Activated CD8-positive, alpha-beta T cell treated with anti-CD3 and anti-CD28 coated beads for 36 hours (primary cell): Measurements from ENCODE around the gene GBP6. TPM values are rescaled to one million over a fixed set of nuclear protein-coding genes. Genes with fewer than 3 reads are reported as not detected.

Experiments
- ATAC-seq: fragments of 200-7000 bp; cut with Tn5 transposase; one replicate; pipeline ENCODE4 v1.10.0; 2021; ENCODE audit warnings: mild to moderate bottlenecking, moderate library complexity
- CTCF ChIA-PET: fragments of 350-600 bp; sonication (Branson Sonifier 250); formaldehyde crosslinking; loops from one replicate; lab custom pipeline; 2021; ENCODE audit warnings: antibody characterized with exemption; lab: Charles Lee
- POLR2A ChIA-PET: fragments of 350-600 bp; sonication (Branson Sonifier 250); formaldehyde crosslinking; loops from one replicate; lab custom pipeline; 2021; ENCODE audit warnings: antibody characterized with exemption; lab: Charles Lee
- DNase-seq: peaks from one replicate; pipeline ENCODE4 v3.0.0-alpha.2; 2020
- H3K27ac Mint-ChIP-seq: one replicate; pipeline ENCODE4 v1.8.0; 2021; ENCODE audit warnings: mild to moderate bottlenecking, mixed read lengths
- H3K27me3 Mint-ChIP-seq: one replicate; pipeline ENCODE4 v1.8.0; 2021; ENCODE audit warnings: mixed read lengths
- H3K36me3 Mint-ChIP-seq: one replicate; pipeline ENCODE4 v1.8.0; 2021; ENCODE audit warnings: low read depth, mixed read lengths
- H3K4me1 Mint-ChIP-seq: one replicate; pipeline ENCODE4 v1.8.0; 2021; ENCODE audit warnings: low read depth, mixed read lengths
- H3K4me3 Mint-ChIP-seq: one replicate; pipeline ENCODE4 v1.8.0; 2021; ENCODE audit warnings: mild to moderate bottlenecking, moderate library complexity, mixed read lengths
- H3K9me3 Mint-ChIP-seq: one replicate; pipeline ENCODE4 v1.8.0; 2021; ENCODE audit warnings: mixed read lengths
- CTCF ChIP-seq: fragments of 200-600 bp; IDR thresholded peaks from one replicate; pipeline ENCODE4 v1.8.0; 2022; ENCODE audit warnings: antibody characterized with exemption, mild to moderate bottlenecking
- intact Hi-C: fragments of 100-400 bp; cut with micrococcal nuclease; formaldehyde crosslinking; loops from one replicate; pipeline ENCODE4 v1.10.0; 2022
- total RNA-seq, 2 experiments: library from RNA; stranded (reverse); gene quantifications; one replicate each; pipeline ENCODE4 v1.2.3, GENCODE V29; 2021

The GBP6 gene
- total RNA-seq, 2 experiments from 2014 or later = 0.49 to 0.61 TPM

- peak overlapping the region; percentile 65 for H3K4me3 Mint-ChIP-seq
- peak; percentile 40 for ATAC-seq
These were observed 7.0 kb upstream of the GBP6 start for GRCh38 chr1:89356658-89357400.

GRCh38 chr1:89358287-89358893 lies 5.5 kb upstream of the GBP6 start:
- Mint-ChIP-seq H3K4me1 (peaks cover 45% of the 10 kb centered on the region), H3K4me3 (peak overlapping the region; percentile 65), H3K27me3 (no peaks in the 10 kb centered on the region), H3K27ac (peak overlapping the region; percentile 94), H3K36me3 (no peaks in the 10 kb centered on the region), H3K9me3 (no peaks in the 10 kb centered on the region)
- DNase-seq (peak; percentile 93), ATAC-seq (peak; percentile 81)
- ChIA-PET CTCF (interaction anchor here (0.6 to 6.4 kb wide), 76 partner anchors 9 to 470 kb away, joined by 3 to 102 read pairs (median 4); partner anchors contain the start of genes GBP1, GBP2, GBP4 and GBP5), POLR2A (interaction anchor here (1.0 to 1.9 kb wide), 12 partner anchors 14 to 238 kb away, joined by 3 to 15 read pairs (median 4); partner anchors contain the start of genes GBP4 and GBP5)
- intact Hi-C loops = loop anchor here (2.0 to 5.0 kb wide), 3 partner anchors 86 to 271 kb away; partner anchors contain the start of genes GBP4 and GBP5
- peak; percentile 92 for TF ChIP-seq CTCF

More at GRCh38 chr1:89356658-89357400, 7.0 kb upstream of the GBP6 start:
- intact Hi-C loops = loop anchor here (2.0 to 5.0 kb wide), 3 partner anchors 85 to 358 kb away; partner anchors contain the start of gene GBP5
- H3K9me3 Mint-ChIP-seq = peaks cover 2% of the 10 kb centered on the region
- CTCF ChIA-PET = interaction anchor here (0.7 to 6.4 kb wide), 16 partner anchors 10 to 386 kb away, joined by 3 to 102 read pairs (median 4); partner anchors contain the start of genes GBP1 and GBP5
- no peaks in the 10 kb centered on the region for H3K27me3 Mint-ChIP-seq
- H3K4me1 Mint-ChIP-seq = peaks cover 42% of the 10 kb centered on the region
- TF ChIP-seq CTCF = no peak
- POLR2A ChIA-PET = interaction anchor here (0.8 to 2.4 kb wide), 7 partner anchors 43 to 230 kb away, joined by 3 to 16 read pairs (median 6); partner anchors contain the start of genes GBP4 and GBP5
- no peaks in the 10 kb centered on the region for H3K36me3 Mint-ChIP-seq
- H3K27ac Mint-ChIP-seq = peak overlapping the region; percentile 86
- DNase-seq = no peak

- no peaks in the 10 kb centered on the region for H3K9me3 Mint-ChIP-seq
- no peak overlapping the region for H3K27ac Mint-ChIP-seq
- H3K4me1 Mint-ChIP-seq = peaks cover 42% of the 10 kb centered on the region
- ChIA-PET POLR2A (no interaction called here), CTCF (interaction anchor here (1.0 to 6.4 kb wide), 4 partner anchors 90 to 376 kb away, joined by 3 to 102 read pairs (median 4); partner anchors contain the start of genes GBP4 and GBP5)
- no peak for TF ChIP-seq CTCF
- ATAC-seq (no peak), DNase-seq (no peak)
- no peaks in the 10 kb centered on the region for H3K36me3 Mint-ChIP-seq
- intact Hi-C loops = loop anchor here (5.0 kb wide), 2 partner anchors 92 to 378 kb away; no protein-coding TSS in a partner anchor
- H3K4me3 Mint-ChIP-seq = no peak overlapping the region
- H3K27me3 Mint-ChIP-seq = no peaks in the 10 kb centered on the region
These were observed 3.1 kb upstream of the GBP6 start for GRCh38 chr1:89360716-89361115.

GRCh38 chr1:89361681-89362080 lies 2.2 kb upstream of the GBP6 start:
- Mint-ChIP-seq H3K27me3 (no peaks in the 10 kb centered on the region), H3K36me3 (no peaks in the 10 kb centered on the region), H3K4me3 (no peak overlapping the region), H3K27ac (no peak overlapping the region), H3K4me1 (peaks cover 37% of the 10 kb centered on the region), H3K9me3 (no peaks in the 10 kb centered on the region)
- ChIA-PET POLR2A (interaction anchor here (0.7 kb wide), 1 partner anchor 111 kb away, joined by 3 read pairs; no protein-coding TSS in a partner anchor), CTCF (interaction anchor here (0.7 to 1.6 kb wide), 5 partner anchors 90 to 388 kb away, joined by 3 to 4 read pairs (median 3); no protein-coding TSS in a partner anchor)
- DNase-seq (no peak), ATAC-seq (no peak)
- intact Hi-C loops = loop anchor here (5.0 kb wide), 2 partner anchors 91 to 379 kb away; no protein-coding TSS in a partner anchor
- TF ChIP-seq CTCF = no peak
